Tibial artery (tissue), 4 donors: ENCODE data around the gene TGFBR3.

Source experiments
- DNase-seq, 2 donors: peaks; one replicate each; pipeline ENCODE4 v3.0.0-alpha.2; 2019
- H3K27ac ChIP-seq, 2 donors: fragments of 200-600 bp; sonication (generic) in 1 of 2; 1 replicate in 1 of 2; 2 replicates in 1 of 2; pipeline ENCODE4 v1.5.1; 2018 to 2019; ENCODE audit warnings: mild to moderate bottlenecking in 1 of 2
- H3K27me3 ChIP-seq, 2 donors: fragments of 200-600 bp; sonication (generic) in 1 of 2; one replicate each; pipeline versions ENCODE4 v1.5.1 to v1.6.0; 2016 to 2019
- H3K36me3 ChIP-seq, 3 donors: fragments of 200-600 bp; sonication (generic) in 2 of 3; one replicate each; pipeline ENCODE4 v1.5.1; 2016 to 2019; ENCODE audit warnings: mild to moderate bottlenecking in 2 of 3
- H3K4me1 ChIP-seq, 4 donors: fragments of 200-600 bp; sonication (generic) in 2 of 4; 1 replicate in 3 of 4; 2 replicates in 1 of 4; pipeline ENCODE4 v1.5.1; 2016 to 2019
- H3K4me3 ChIP-seq, 2 donors: fragments of 200-600 bp; sonication (generic) in 1 of 2; 1 replicate in 1 of 2; 2 replicates in 1 of 2; pipeline ENCODE4 v1.5.1; 2018 to 2019; ENCODE audit warnings: mild to moderate bottlenecking in 2 of 2
- H3K9me3 ChIP-seq, 3 donors: fragments of 200-600 bp; sonication (generic) in 1 of 3; one replicate each; pipeline ENCODE4 v1.5.1; 2016 to 2019
- CTCF ChIP-seq, 2 experiments: fragments of 200-600 bp in 1 of 2; fragments of 450-650 bp in 1 of 2; IDR thresholded peaks; one replicate each; pipeline ENCODE4 v1.5.1; 2017 to 2019; ENCODE audit warnings: antibody characterized with exemption in 2 of 2, mild to moderate bottlenecking in 1 of 2, moderate library complexity in 1 of 2
- intact Hi-C: fragments of 100-400 bp; cut with DNase I; formaldehyde crosslinking; loops from one replicate; pipeline ENCODE4 v1.15.0; 2023; ENCODE audit warnings: low total_unique reads

TGFBR3 gene

GRCh38 chr1:91806181-91806768, 79.7 kb downstream of the TGFBR3 start:
- Histone ChIP-seq H3K4me3 (no peak overlapping the region), H3K36me3 (no peaks in the 10 kb centered on the region), H3K27me3 (no peaks in the 10 kb centered on the region), H3K27ac (no peak overlapping the region), H3K9me3 (no peaks in the 10 kb centered on the region), H3K4me1 (peaks cover 0 to 36% (median 15%) of the 10 kb centered on the region in 4 donors)
- intact Hi-C loops, result no loop called here
- TF ChIP-seq CTCF (IDR thresholded peaks at IDR 0.05), result no peak
- no peak for DNase-seq

GRCh38 chr1:91805311-91805801, 80.6 kb downstream of the TGFBR3 start:
- TF ChIP-seq CTCF (IDR thresholded peaks at IDR 0.05), result no peak
- intact Hi-C loops, result no loop called here
- Histone ChIP-seq H3K4me3 (no peak overlapping the region), H3K36me3 (no peaks in the 10 kb centered on the region), H3K4me1 (peaks cover 0 to 36% (median 17%) of the 10 kb centered on the region in 4 donors), H3K27me3 (no peaks in the 10 kb centered on the region), H3K27ac (no peak overlapping the region), H3K9me3 (no peaks in the 10 kb centered on the region)
- DNase-seq, result no peak

GRCh38 chr1:91804546-91805023, 81.4 kb downstream of the TGFBR3 start:
- no peak for TF ChIP-seq CTCF (IDR thresholded peaks at IDR 0.05)
- Histone ChIP-seq H3K4me1 (peaks cover 0 to 35% (median 17%) of the 10 kb centered on the region in 4 donors), H3K4me3 (no peak overlapping the region), H3K27me3 (no peaks in the 10 kb centered on the region), H3K9me3 (no peaks in the 10 kb centered on the region), H3K27ac (no peak overlapping the region), H3K36me3 (no peaks in the 10 kb centered on the region)
- intact Hi-C loops, result no loop called here
- DNase-seq, result no peak

GRCh38 chr1:91803847-91804545, 82.0 kb downstream of the TGFBR3 start:
- DNase-seq, result no peak
- H3K4me3 ChIP-seq, result no peak overlapping the region
- H3K27me3 ChIP-seq, result no peaks in the 10 kb centered on the region
- peaks cover 0 to 31% (median 18%) of the 10 kb centered on the region in 4 donors for H3K4me1 ChIP-seq
- no peaks in the 10 kb centered on the region for H3K9me3 ChIP-seq
- TF ChIP-seq CTCF (IDR thresholded peaks at IDR 0.05), result no peak
- H3K36me3 ChIP-seq, result no peaks in the 10 kb centered on the region
- intact Hi-C loops, result no loop called here
- H3K27ac ChIP-seq, result no peak overlapping the region

- H3K4me1 ChIP-seq, result peaks cover 0 to 34% (median 18%) of the 10 kb centered on the region in 4 donors
- no peak overlapping the region for H3K4me3 ChIP-seq
- H3K36me3 ChIP-seq, result no peaks in the 10 kb centered on the region
- no peaks in the 10 kb centered on the region for H3K27me3 ChIP-seq
- no peaks in the 10 kb centered on the region for H3K9me3 ChIP-seq
- no peak overlapping the region for H3K27ac ChIP-seq
- intact Hi-C loops, result no loop called here
- no peak for TF ChIP-seq CTCF (IDR thresholded peaks at IDR 0.05)
- peak; percentile 72 for DNase-seq
Measured at GRCh38 chr1:91803123-91803522, 82.8 kb downstream of the TGFBR3 start.
